Cardiac septum (tissue), 1 donor: ENCODE measurements around the gene ZNF560. TPM values are rescaled to one million over a fixed set of nuclear protein-coding genes. Genes with fewer than 3 reads are reported as not detected.
A peak's percentile ranks its signal among the peaks of the same experiment; 100 is the strongest.

Experiments used
- DNase-seq: peaks from one replicate; pipeline ENCODE4 v3.0.0-alpha.2; 2020; ENCODE audit warnings: low spot score
- intact Hi-C: fragments of 100-400 bp; cut with DNase I; formaldehyde crosslinking; loops from one replicate; pipeline ENCODE4 v1.14.0; 2022
- total RNA-seq: library from RNA; stranded (reverse); fragmentation: NEBNext Ultra II Directional; extraction: Animal tissue kit (Norgen Biotek cat#: 25700); gene quantifications from one replicate; pipeline ENCODE4 v1.2.1, GENCODE V29; 2021
- donor health status: DM: no; HTN: no; CAD: no.

ZNF560 gene
- total RNA-seq, 1 donor from 2014 or later, result 0.16 TPM

DNA sequence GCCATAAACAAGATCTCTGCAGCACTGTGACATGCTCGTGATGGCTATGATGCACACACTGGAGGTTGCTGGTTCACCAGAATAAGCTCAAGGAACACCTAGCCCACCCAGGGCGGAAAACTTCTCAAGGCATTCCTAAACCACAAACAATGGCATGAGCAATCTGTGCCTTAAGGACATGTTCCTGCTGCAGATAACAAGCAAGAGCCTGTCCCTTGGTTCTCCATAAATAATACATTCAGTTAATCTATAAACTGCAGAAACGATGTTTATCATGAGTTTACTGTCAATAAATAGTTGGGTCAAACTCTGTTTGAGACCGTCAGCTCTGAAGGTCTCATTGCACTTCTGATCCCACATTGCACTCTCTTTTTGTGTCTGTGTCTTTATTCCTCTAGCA is 44.5 kb downstream of the ZNF560 start:
- DNase-seq, result no peak
- intact Hi-C loops, result no loop called here

DNA sequence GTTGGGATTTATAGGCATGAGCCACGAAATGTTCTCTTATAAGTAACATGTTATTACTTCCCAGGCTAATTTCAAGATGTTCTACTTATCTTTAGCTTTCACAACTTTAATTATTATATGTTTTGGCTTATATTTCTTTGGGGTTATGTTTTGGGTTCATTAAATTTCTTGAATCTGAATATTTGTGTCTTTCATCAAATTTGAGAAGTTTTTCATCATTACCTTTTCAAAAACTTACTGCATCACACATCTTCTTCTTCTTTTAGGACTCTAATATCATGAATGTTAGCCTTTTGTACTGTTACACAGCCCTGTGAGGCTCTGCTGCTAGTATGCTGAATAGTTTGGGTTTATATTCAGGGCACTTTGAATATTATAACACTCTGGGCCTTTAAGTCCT is 53.4 kb downstream of the ZNF560 start:
- intact Hi-C loops, result no loop called here
- no peak for DNase-seq

DNA sequence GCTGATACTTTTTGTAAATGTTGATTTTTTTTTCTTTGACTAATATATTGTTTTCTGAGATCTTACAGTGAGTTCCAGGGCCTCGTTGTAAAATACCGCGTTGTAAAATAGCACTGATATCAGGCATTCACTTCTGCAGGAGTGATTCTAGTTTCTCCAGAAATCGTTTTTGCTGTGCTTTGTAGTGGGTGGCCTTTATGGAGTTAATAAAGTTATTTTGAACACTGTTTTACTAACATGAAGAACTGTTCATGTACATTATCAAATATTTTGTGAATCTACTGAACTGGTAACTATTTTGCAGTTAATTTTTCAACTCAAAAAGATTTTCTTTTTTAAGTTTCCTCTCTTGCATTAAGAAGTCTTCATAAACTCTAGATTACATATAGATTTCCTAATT is 62.1 kb downstream of the ZNF560 start:
- intact Hi-C loops, result loop anchor here (5.0 to 10.0 kb wide), 2 partner anchors 114 to 358 kb away; partner anchors contain the start of gene ZNF559

DNA sequence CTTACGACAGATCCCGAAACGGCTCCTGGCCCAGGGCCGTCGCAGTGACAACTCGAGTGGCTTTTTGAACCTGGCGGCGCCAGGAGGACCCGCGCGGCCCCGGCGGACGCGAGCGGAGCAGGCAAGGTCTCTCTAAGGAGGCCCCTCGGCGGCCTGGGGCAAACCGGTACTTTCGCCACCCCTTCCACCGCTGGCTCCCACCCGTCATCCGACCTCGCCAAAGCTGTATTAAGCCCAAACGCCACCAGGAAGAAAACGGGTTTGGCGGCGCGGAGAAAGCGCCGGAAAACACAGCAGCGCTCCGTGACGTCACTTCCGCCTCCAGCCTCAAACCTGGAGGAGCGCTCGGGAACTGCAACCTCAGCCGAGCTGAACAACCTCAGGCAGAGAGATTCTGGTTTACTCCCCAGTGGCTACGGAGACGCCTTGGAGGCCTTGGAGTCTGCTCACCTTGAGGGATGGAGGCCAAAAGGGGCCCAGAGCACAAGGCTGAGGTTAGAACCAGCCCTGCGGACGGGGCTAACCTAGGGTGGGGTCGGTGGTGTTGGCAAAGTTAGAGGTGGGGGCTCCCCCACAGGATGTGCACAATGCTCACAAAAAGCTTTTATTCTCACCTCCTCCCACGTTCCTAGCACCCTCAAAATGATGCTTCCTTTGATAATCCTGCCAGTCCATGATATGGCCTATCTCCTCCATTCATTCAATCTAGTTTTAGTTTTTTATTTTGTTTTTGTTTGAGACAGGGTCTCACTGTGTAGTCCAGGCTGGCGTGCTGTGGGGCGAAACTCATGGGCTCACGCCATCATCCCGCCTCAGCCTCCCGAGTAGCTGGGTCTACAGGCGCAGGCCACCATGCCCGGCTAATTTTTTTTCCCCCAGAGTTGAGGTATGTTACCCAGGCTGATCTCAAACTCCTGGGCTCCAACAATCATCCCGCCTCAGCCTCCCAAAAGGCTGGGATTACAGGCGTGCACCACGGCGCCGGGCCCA is 62.8 kb downstream of the ZNF560 start, which contains the start of gene ZNF266:
TSS of gene ZNF266 (minus strand) at position 295 of the 990 bp plus-strand sequence. CDS start 15,484 bp downstream, outside the sequence.
- DNase-seq, result peak; percentile 94
- intact Hi-C loops, result loop anchor here (5.0 to 10.0 kb wide), 2 partner anchors 113 to 359 kb away; partner anchors contain the start of gene ZNF559

More for the DNA sequence above, 62.1 kb downstream of the ZNF560 start:
- no peak for DNase-seq

DNA sequence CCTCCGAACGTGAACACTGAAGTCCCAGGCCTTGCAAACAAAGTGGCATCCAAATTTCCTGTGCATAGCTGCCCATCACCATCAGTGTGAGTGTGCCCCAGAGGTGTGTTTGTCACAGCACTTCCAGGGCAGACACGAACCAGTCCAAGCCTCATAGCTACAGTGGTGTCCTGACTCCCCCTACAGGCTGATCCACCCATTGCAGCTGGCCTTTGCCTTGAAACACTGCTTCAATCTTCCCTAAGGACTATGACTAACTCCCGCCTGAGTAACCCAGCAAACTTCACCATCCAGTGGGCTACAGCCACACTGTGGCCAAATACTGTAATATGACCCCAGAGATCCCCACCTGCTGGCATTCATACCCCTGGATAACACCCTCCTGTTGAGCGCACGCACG is 66.9 kb downstream of the ZNF560 start:
- no peak for DNase-seq
- intact Hi-C loops, result loop anchor here (10.0 kb wide), 1 partner anchor 363 kb away; no protein-coding TSS in a partner anchor

DNA sequence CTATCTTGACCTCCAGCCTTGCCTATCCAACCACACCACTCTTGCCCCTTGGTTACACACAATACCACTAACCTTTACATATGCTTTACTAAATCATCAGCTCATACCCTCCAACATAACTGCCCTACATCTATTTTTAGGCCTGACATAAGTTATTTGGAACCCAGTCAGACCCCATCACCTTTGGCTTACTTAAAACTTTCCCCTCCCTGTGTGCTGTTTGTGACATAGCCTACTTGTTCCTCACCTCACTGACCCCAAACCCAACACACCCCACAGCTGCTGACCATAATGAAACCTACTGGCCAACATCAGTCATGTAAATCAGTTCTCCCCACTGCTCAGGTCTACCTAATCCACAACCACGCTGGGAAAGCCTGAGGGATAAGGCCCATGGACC is 68.0 kb downstream of the ZNF560 start:
- intact Hi-C loops, result loop anchor here (10.0 kb wide), 1 partner anchor 364 kb away; no protein-coding TSS in a partner anchor
- no peak for DNase-seq

DNA sequence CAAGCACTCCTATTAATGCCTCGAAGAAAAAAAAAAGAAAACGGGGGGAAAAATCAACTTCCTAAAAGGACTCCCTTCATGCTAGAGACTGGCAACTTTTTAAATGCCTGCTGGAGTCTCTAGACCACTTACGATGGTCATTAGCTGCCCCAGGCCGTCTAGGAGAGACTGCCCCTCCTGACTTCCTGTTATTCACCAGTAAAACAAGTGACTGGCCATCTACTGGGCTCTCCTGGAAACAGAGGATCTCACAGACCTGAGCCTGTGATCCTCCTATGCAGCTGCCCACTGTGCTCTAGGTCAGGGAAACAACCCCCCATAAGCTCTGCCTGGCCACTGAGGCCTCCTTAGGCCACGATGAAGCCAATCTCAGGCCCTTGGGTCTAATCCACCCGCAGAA is 70.5 kb downstream of the ZNF560 start:
- no peak for DNase-seq
- intact Hi-C loops, result no loop called here

Other genes with a start within 250 kb of the ZNF560 start
- not detected for gene OR7E24, start 247.7 kb downstream of the ZNF560 start, total RNA-seq
- gene ZNF699, start 188.8 kb downstream of the ZNF560 start, total RNA-seq, result 4.5 TPM
- 18.2 TPM for gene ZNF559, start 174.4 kb downstream of the ZNF560 start, total RNA-seq
- gene ZNF177, start 135.6 kb downstream of the ZNF560 start, total RNA-seq, result 3.1 TPM
- gene ZNF266, start 63.0 kb downstream of the ZNF560 start, total RNA-seq, result 7.3 TPM
- 14.8 TPM for gene ZNF426, start 40.0 kb upstream of the ZNF560 start, total RNA-seq
- 23.5 TPM for gene ZNF121, start 85.9 kb upstream of the ZNF560 start, total RNA-seq
- 27.4 TPM for gene ZNF561, start 122.6 kb upstream of the ZNF560 start, total RNA-seq
- gene ZNF562, start 176.5 kb upstream of the ZNF560 start, total RNA-seq, result 21.9 TPM